Fibroblast of lung (primary cell): ENCODE results near the gene HOXA11. TPM values are rescaled to one million over a fixed set of nuclear protein-coding genes. Genes with fewer than 3 reads are reported as not detected.

Source experiments
- DNase-seq, 2 donors: peaks; one replicate each; pipeline versions ENCODE4 v3.0.0 to v3.0.0-alpha.2; 2010; ENCODE audit warnings: low read depth in 2 of 2
- H2AFZ ChIP-seq: 2 replicates; pipeline ENCODE4 v1.5.1; 2012; ENCODE audit warnings: low read length, control low read depth, inconsistent platforms
- H3K27ac ChIP-seq: 2 replicates; pipeline ENCODE4 v1.5.1; 2011; ENCODE audit warnings: low read length, control low read depth; ENCODE audit not compliant: insufficient read depth
- H3K27me3 ChIP-seq: 2 replicates; pipeline ENCODE4 v1.5.1; 2011; ENCODE audit warnings: mild to moderate bottlenecking, low read length; ENCODE audit not compliant: control insufficient read depth, insufficient read depth
- H3K36me3 ChIP-seq: 2 replicates; pipeline ENCODE4 v1.5.1; 2011; ENCODE audit warnings: low read length; ENCODE audit not compliant: control insufficient read depth, insufficient read depth
- H3K4me1 ChIP-seq: 2 replicates; pipeline ENCODE4 v1.5.1; 2011; ENCODE audit warnings: low read length; ENCODE audit not compliant: control insufficient read depth, insufficient read depth; ENCODE audit errors: extremely low read depth
- H3K4me2 ChIP-seq: 2 replicates; pipeline ENCODE4 v1.5.1; 2011; ENCODE audit warnings: low read length, control low read depth; ENCODE audit not compliant: insufficient read depth; ENCODE audit errors: extremely low read depth
- H3K4me3 ChIP-seq, 4 experiments: fragments of 200-600 bp in 1 of 4; sonication (generic) in 1 of 4; replicated peaks in 1 of 4; 2 replicates each; pipeline ENCODE4 v1.5.1; 2011 to 2016; ENCODE audit warnings: low read length in 4 of 4, low read depth in 3 of 4, mild to moderate bottlenecking in 3 of 4, control low read depth in 2 of 4, inconsistent platforms in 1 of 4, mixed read lengths in 1 of 4; ENCODE audit not compliant: insufficient read depth in 1 of 4; ENCODE audit errors: control extremely low read depth in 1 of 4
- H3K79me2 ChIP-seq: 2 replicates; pipeline ENCODE4 v1.5.1; 2012; ENCODE audit warnings: mild to moderate bottlenecking, low read length, inconsistent platforms; ENCODE audit not compliant: control insufficient read depth, insufficient read depth
- H3K9ac ChIP-seq: 2 replicates; pipeline ENCODE4 v1.5.1; 2011; ENCODE audit warnings: mild to moderate bottlenecking, low read length, control low read depth; ENCODE audit not compliant: insufficient read depth
- H3K9me3 ChIP-seq: 2 replicates; pipeline ENCODE4 v1.5.1; 2012; ENCODE audit warnings: low read depth, low read length; ENCODE audit not compliant: control insufficient read depth, insufficient read depth
- H4K20me1 ChIP-seq: 2 replicates; pipeline ENCODE4 v1.5.1; 2011; ENCODE audit warnings: low read length; ENCODE audit not compliant: control insufficient read depth, insufficient read depth; ENCODE audit errors: extremely low read depth
- CTCF ChIP-seq, 2 donors: IDR thresholded peaks in 1 of 2; conservative IDR thresholded peaks in 1 of 2; 1 replicate in 1 of 2; 2 replicates in 1 of 2; pipeline ENCODE4 v1.5.1; 2011 to 2012; ENCODE audit warnings: low read length in 2 of 2, control low read depth in 1 of 2, inconsistent platforms in 1 of 2, low read depth in 1 of 2, mild to moderate bottlenecking in 1 of 2
- EZH2 ChIP-seq: IDR thresholded peaks from 2 replicates; pipeline ENCODE4 v1.5.1; 2012; ENCODE audit warnings: low read length, control low read depth, mild to moderate bottlenecking; ENCODE audit errors: missing control alignments
- polyA plus RNA-seq, 2 donors: library from polyadenylated mRNA; depleted of rRNA in 1 of 2; stranded (reverse) in 1 of 2; unstranded in 1 of 2; fragments of >200 nt; gene quantifications; 2 replicates each; pipeline ENCODE4 v1.2.1, GENCODE V29; 2011 to 2012; ENCODE audit warnings: missing spikeins in 1 of 2
- total RNA-seq: library from RNA; depleted of rRNA; stranded (reverse); fragments of >200 nt; gene quantifications from 2 replicates; pipeline ENCODE4 v1.2.1, GENCODE V29; 2014

Gene HOXA11
- total and polyA plus RNA-seq, 2 donors (not counting 1 experiment from before 2014, with no cell fraction given): 0.18 TPM; not detected in 1

DNA sequence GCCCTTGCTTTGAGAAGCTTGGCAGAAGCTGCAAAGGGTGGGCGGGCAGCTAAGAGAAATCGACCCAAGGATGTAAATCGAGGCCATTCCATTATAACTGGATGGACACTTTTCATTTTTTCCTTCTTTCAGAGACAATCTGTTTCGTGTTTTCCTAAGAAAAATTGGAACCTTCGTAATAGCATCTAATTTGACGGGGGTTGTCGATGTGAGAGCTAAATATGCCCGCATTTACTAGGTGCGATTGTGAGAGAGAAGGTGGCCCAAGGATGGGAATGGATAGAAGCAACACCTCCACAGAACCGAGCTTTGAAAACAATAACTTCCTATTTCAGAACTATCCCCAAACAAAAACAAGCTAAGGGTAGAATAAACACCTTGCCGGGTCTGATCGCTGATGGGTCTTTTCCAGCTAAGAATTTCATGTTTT lies 53.6 kb downstream of the HOXA11 start:
- peak overlapping the region; percentile 71 for H3K27ac ChIP-seq
- no peaks in the 10 kb centered on the region for H3K9me3 ChIP-seq
- H3K4me2 ChIP-seq: peak overlapping the region; percentile 94
- peaks cover 28% of the 10 kb centered on the region for H3K4me1 ChIP-seq
- no peaks in the 10 kb centered on the region for H3K27me3 ChIP-seq
- peak overlapping the region; percentile 54 for H3K9ac ChIP-seq
- H4K20me1 ChIP-seq: no peaks in the 10 kb centered on the region
- no peak for TF ChIP-seq EZH2
- no peak for TF ChIP-seq CTCF (conservative IDR thresholded peaks at IDR 0.05 in 1 of 2, IDR thresholded peaks at IDR 0.05 in 1 of 2; ENCODE audit: low read depth in 1 of 2, low read length in 2 of 2)
- no peaks in the 10 kb centered on the region for H3K36me3 ChIP-seq
- no peak for DNase-seq
- H2AFZ ChIP-seq: no peak overlapping the region
- H3K4me3 ChIP-seq: peak overlapping the region; percentile 42 to 71 (median 50)
- peaks cover 25% of the 10 kb centered on the region for H3K79me2 ChIP-seq

Other genes with a start within 250 kb of the HOXA11 start
- gene HOXA1, start 89.2 kb downstream of the HOXA11 start, total RNA-seq: 0.50 and 0.51 TPM in 2 replicates
- gene HOXA1, start 89.2 kb downstream of the HOXA11 start, polyA plus RNA-seq: 0.58 and 0.83 TPM in 2 replicates
- 1.0 and 1.3 TPM in 2 replicates for gene HOXA2, start 82.5 kb downstream of the HOXA11 start, total RNA-seq
- 2.3 and 2.6 TPM in 2 replicates for gene HOXA2, start 82.5 kb downstream of the HOXA11 start, polyA plus RNA-seq
- gene HOXA4, start 54.5 kb downstream of the HOXA11 start, total RNA-seq: 0.33 and 0.51 TPM in 2 replicates
- gene HOXA4, start 54.5 kb downstream of the HOXA11 start, polyA plus RNA-seq: 2.4 and 3.6 TPM in 2 replicates
- gene HOXA5, start 41.6 kb downstream of the HOXA11 start, total RNA-seq: 18.3 and 22.1 TPM in 2 replicates
- 16.6 and 35.6 TPM in 2 replicates for gene HOXA5, start 41.6 kb downstream of the HOXA11 start, polyA plus RNA-seq
- gene HOXA6, start 37.5 kb downstream of the HOXA11 start, total RNA-seq: 3.6 and 4.4 TPM in 2 replicates
- gene HOXA6, start 37.5 kb downstream of the HOXA11 start, polyA plus RNA-seq: 0.70 and 1.2 TPM in 2 replicates
- gene HOXA3, start 32.6 kb downstream of the HOXA11 start, total RNA-seq: 1.5 TPM in 2 replicates
- gene HOXA3, start 32.6 kb downstream of the HOXA11 start, polyA plus RNA-seq: 0.44 and 0.68 TPM in 2 replicates
- gene HOXA7, start 28.6 kb downstream of the HOXA11 start, total RNA-seq: 1.0 and 1.2 TPM in 2 replicates
- gene HOXA7, start 28.6 kb downstream of the HOXA11 start, polyA plus RNA-seq: 5.3 and 5.9 TPM in 2 replicates
- gene HOXA9, start 19.7 kb downstream of the HOXA11 start, total RNA-seq: under 0.01 TPM in 1 of 2 replicates, not detected in the other
- gene HOXA9, start 19.7 kb downstream of the HOXA11 start, polyA plus RNA-seq: 0.08 and 0.11 TPM in 2 replicates
- gene HOXA10, start 10.9 kb downstream of the HOXA11 start, total RNA-seq: under 0.01 and 0.17 TPM in 2 replicates
- gene HOXA10, start 10.9 kb downstream of the HOXA11 start, polyA plus RNA-seq: 0.25 and 1.00 TPM in 2 replicates
- gene HOXA13, start 14.9 kb upstream of the HOXA11 start, total RNA-seq: not detected in 2 replicates
- not detected in 2 replicates for gene HOXA13, start 14.9 kb upstream of the HOXA11 start, polyA plus RNA-seq
- gene EVX1, start 57.6 kb upstream of the HOXA11 start, total RNA-seq: not detected in 2 replicates
- gene EVX1, start 57.6 kb upstream of the HOXA11 start, polyA plus RNA-seq: not detected in 2 replicates